Neural cell (in vitro differentiated cells): ENCODE measurements around the gene DAPP1.

ENCODE experiments used
- EZH2 ChIP-seq: fragments of 200-600, 300-800 bp; shearing (Covaris generic), sonication (generic); IDR thresholded peaks from 2 replicates; pipeline ENCODE4 v1.6.1; 2014; ENCODE audit warnings: antibody characterized with exemption, low read length, borderline replicate concordance, mild to moderate bottlenecking; ENCODE audit not compliant: insufficient read depth, poor library complexity, severe bottlenecking
- SMC3 ChIP-seq: fragments of 450-650 bp; conservative IDR thresholded peaks from 2 replicates; pipeline ENCODE4 v1.6.1; 2014; ENCODE audit warnings: antibody characterized with exemption, mild to moderate bottlenecking, moderate library complexity; ENCODE audit not compliant: poor library complexity
- TF ChIP-seq, protein P1 (sequence below): fragments of 450-650 bp; IDR thresholded peaks from 2 replicates; pipeline ENCODE4 v1.5.1; 2014; ENCODE audit warnings: antibody characterized with exemption, mild to moderate bottlenecking, moderate library complexity; ENCODE audit not compliant: poor library complexity, severe bottlenecking

DNA sequence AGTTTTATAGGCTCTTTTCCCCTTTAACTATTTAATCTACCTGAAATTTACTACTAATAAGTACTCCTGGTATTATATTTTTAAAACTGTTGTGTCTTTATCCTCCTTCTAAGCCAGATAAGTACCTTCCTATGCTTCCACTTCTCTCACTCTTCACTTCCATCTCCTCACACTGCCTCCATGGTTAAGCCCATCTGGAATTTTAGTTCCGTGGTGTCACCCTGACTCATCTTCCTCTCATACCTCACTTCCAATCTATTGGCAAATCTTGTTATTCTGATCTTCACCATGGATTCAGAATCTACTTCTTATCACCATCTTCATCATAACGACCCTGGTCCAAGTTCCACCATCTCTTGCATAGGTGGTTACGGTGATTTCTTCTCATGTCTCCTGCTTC is 32.7 kb upstream of the DAPP1 start:
- TF ChIP-seq, protein P1, sequence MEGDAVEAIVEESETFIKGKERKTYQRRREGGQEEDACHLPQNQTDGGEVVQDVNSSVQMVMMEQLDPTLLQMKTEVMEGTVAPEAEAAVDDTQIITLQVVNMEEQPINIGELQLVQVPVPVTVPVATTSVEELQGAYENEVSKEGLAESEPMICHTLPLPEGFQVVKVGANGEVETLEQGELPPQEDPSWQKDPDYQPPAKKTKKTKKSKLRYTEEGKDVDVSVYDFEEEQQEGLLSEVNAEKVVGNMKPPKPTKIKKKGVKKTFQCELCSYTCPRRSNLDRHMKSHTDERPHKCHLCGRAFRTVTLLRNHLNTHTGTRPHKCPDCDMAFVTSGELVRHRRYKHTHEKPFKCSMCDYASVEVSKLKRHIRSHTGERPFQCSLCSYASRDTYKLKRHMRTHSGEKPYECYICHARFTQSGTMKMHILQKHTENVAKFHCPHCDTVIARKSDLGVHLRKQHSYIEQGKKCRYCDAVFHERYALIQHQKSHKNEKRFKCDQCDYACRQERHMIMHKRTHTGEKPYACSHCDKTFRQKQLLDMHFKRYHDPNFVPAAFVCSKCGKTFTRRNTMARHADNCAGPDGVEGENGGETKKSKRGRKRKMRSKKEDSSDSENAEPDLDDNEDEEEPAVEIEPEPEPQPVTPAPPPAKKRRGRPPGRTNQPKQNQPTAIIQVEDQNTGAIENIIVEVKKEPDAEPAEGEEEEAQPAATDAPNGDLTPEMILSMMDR: no peak
- TF ChIP-seq SMC3: no peak
- TF ChIP-seq EZH2: no peak
